ENCODE data around the gene PC.

The PC gene

DNA sequence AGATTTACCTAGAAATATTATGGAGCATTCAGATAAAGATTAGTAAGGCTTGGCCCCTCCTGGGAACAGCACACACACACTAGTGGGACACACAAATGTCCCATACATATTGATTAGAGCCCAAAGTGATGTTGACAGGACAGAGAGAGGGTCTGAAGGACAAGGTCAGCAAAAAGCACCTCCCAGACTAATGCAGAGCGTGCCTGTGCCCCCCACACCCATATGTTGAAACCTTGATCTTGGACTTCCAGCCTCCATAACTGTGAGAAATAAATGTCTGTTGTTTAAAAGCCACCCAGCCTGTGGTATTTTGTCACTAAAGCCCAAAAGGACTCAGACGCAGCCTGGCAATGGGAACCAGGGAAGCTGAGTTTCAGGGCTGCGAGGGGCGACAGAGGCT lies 73.7 kb downstream of the PC start:
- H3K9ac ChIP-seq (ENCODE audit: low read length) = no peak overlapping the region
- peaks cover 9% of the 10 kb centered on the region for H3K4me1 ChIP-seq (ENCODE audit: low read length)
- no peaks in the 10 kb centered on the region for H3K36me3 ChIP-seq (replicated peaks; ENCODE audit: insufficient read depth, low read length)
- DNase-seq = no peak
- H3F3A ChIP-seq (ENCODE audit: insufficient read depth, low read length) = peaks cover 3% of the 10 kb centered on the region; the same call in 1 of the 2 replicates
- no peak overlapping the region for H3K4me2 ChIP-seq (ENCODE audit: low read depth, low read length)
- no peak overlapping the region for H3K4me3 ChIP-seq (ENCODE audit: low read length)
- no peaks in the 10 kb centered on the region for H3K9me2 ChIP-seq (replicated peaks; ENCODE audit: insufficient read depth, low read length)
- H3K9me3 ChIP-seq (replicated peaks; ENCODE audit: insufficient read depth, low read length) = no peaks in the 10 kb centered on the region
- H3K27ac ChIP-seq (ENCODE audit: low read length) = no peak overlapping the region
- no peak for TF ChIP-seq EZH2phosphoT487 (IDR thresholded peaks at IDR 0.05; ENCODE audit: low read length)
- TF ChIP-seq EZH2 (optimal IDR thresholded peaks at IDR 0.05; ENCODE audit: low read depth, low read length) = no peak
- TF ChIP-seq, protein P1, sequence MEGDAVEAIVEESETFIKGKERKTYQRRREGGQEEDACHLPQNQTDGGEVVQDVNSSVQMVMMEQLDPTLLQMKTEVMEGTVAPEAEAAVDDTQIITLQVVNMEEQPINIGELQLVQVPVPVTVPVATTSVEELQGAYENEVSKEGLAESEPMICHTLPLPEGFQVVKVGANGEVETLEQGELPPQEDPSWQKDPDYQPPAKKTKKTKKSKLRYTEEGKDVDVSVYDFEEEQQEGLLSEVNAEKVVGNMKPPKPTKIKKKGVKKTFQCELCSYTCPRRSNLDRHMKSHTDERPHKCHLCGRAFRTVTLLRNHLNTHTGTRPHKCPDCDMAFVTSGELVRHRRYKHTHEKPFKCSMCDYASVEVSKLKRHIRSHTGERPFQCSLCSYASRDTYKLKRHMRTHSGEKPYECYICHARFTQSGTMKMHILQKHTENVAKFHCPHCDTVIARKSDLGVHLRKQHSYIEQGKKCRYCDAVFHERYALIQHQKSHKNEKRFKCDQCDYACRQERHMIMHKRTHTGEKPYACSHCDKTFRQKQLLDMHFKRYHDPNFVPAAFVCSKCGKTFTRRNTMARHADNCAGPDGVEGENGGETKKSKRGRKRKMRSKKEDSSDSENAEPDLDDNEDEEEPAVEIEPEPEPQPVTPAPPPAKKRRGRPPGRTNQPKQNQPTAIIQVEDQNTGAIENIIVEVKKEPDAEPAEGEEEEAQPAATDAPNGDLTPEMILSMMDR (IDR thresholded peaks at IDR 0.05; ENCODE audit: low read length) = no peak
- no peaks in the 10 kb centered on the region for H4K20me1 ChIP-seq (ENCODE audit: insufficient read depth, low read length)
- H2AFZ ChIP-seq (ENCODE audit: low read length) = no peak overlapping the region
- H3K27me3 ChIP-seq (replicated peaks; ENCODE audit: insufficient read depth, low read length) = peaks cover 27% of the 10 kb centered on the region
- H3K79me2 ChIP-seq (ENCODE audit: low read length) = no peaks in the 10 kb centered on the region

DNA sequence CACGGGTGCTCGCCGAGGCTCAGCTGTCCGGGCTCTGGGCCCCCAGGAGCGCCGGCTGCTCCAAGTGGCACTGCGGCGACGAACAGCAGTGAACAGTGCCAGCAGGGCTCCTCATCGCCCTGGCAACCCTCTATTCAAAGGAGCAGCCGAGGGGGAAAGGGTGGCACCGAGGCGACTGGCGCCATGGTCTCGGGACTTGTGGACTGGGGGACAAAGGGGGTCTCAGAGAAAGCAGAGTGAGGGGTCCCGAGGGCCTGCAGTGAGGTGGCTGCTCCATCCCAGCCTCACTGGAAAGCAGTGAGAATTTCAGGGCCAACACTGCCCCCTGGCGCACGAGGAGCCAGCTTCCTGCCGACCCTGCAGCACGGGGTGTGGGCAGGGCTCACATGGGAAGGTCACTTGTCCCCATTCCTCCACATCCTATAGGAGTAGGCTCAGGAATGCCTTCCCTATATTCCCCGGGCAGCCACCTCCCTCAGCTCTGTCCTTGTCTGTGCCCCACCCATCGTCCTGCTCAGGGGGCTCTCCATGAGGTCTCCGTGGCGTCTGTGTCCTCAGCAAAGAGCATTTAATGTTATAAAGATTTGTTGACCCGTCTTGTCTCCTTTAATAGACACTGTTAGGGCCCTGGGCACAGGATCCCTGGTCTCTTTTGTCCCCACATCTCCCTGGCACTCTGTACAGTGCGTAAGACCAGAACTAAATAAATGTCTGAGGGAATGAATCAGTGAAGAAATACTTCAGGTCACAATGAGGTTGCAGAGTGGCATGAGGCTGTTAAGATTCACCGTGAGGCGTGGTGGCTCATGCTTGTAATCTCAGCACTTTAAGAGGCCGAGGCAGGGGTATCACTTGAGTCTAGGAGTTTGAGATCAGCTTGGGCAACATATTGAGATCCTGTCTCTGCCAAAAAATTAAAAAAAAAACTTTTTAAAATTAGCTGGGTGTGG lies 74.9 kb downstream of the PC start:
- H3K9me2 ChIP-seq (replicated peaks; ENCODE audit: insufficient read depth, low read length) = no peaks in the 10 kb centered on the region
- no peaks in the 10 kb centered on the region for H3K79me2 ChIP-seq (ENCODE audit: low read length)
- DNase-seq = peak; percentile 61
- H3K4me2 ChIP-seq (ENCODE audit: low read depth, low read length) = no peak overlapping the region; the same call in 1 of the 2 replicates
- TF ChIP-seq, protein P1 (IDR thresholded peaks at IDR 0.05; ENCODE audit: low read length) = peak; percentile 74
- no peak for TF ChIP-seq EZH2phosphoT487 (IDR thresholded peaks at IDR 0.05; ENCODE audit: low read length)
- peaks cover 3% of the 10 kb centered on the region; the same call in 1 of the 2 replicates for H3F3A ChIP-seq (ENCODE audit: insufficient read depth, low read length)
- H3K4me3 ChIP-seq (ENCODE audit: low read length) = no peak overlapping the region
- H3K27me3 ChIP-seq (replicated peaks; ENCODE audit: insufficient read depth, low read length) = peaks cover 30% of the 10 kb centered on the region
- no peaks in the 10 kb centered on the region for H3K9me3 ChIP-seq (replicated peaks; ENCODE audit: insufficient read depth, low read length)
- H3K36me3 ChIP-seq (replicated peaks; ENCODE audit: insufficient read depth, low read length) = no peaks in the 10 kb centered on the region
- H3K9ac ChIP-seq (ENCODE audit: low read length) = no peak overlapping the region
- H4K20me1 ChIP-seq (ENCODE audit: insufficient read depth, low read length) = no peaks in the 10 kb centered on the region
- H3K4me1 ChIP-seq (ENCODE audit: low read length) = peaks cover 9% of the 10 kb centered on the region
- no peak overlapping the region for H2AFZ ChIP-seq (ENCODE audit: low read length)
- no peak overlapping the region for H3K27ac ChIP-seq (ENCODE audit: low read length)

DNA sequence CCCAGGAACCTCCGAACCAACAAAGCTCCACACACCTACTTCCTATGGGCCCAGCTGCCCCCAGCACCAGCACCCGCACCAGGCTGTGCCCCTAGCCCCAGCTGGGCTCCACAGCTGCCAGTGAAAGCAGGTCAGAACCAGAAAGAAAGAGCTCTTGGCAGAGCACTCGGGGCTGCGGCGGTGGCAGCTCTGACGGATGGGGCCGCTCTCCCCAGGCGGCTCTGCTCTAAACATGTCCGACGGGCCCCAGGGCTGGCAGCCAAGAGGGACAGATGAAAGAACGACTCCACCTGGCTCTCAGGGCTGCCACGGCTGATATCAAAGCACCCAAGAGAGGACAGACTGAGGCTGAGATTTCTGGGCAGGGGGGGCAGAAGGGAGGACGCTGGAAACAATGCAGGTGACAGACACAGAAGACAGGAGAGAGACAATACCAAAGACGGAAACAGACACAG lies 75.6 kb downstream of the PC start:
- Histone ChIP-seq H3K27me3 (replicated peaks; ENCODE audit: insufficient read depth, low read length) (peaks cover 36% of the 10 kb centered on the region), H3K27ac (ENCODE audit: low read length) (no peak overlapping the region), H3K4me2 (ENCODE audit: low read depth, low read length) (no peak overlapping the region), H3K79me2 (ENCODE audit: low read length) (no peaks in the 10 kb centered on the region), H3K36me3 (replicated peaks; ENCODE audit: insufficient read depth, low read length) (no peaks in the 10 kb centered on the region), H3K4me1 (ENCODE audit: low read length) (peaks cover 9% of the 10 kb centered on the region), H3K9me2 (replicated peaks; ENCODE audit: insufficient read depth, low read length) (no peaks in the 10 kb centered on the region), H3K9me3 (replicated peaks; ENCODE audit: insufficient read depth, low read length) (no peaks in the 10 kb centered on the region), H3F3A (ENCODE audit: insufficient read depth, low read length) (peaks cover 3% of the 10 kb centered on the region; the same call in 1 of the 2 replicates), H3K9ac (ENCODE audit: low read length) (no peak overlapping the region), H3K4me3 (ENCODE audit: low read length) (no peak overlapping the region), H4K20me1 (ENCODE audit: insufficient read depth, low read length) (no peaks in the 10 kb centered on the region), H2AFZ (ENCODE audit: low read length) (no peak overlapping the region)
- TF ChIP-seq, protein P1 (IDR thresholded peaks at IDR 0.05; ENCODE audit: low read length) = no peak
- TF ChIP-seq EZH2 (optimal IDR thresholded peaks at IDR 0.05; ENCODE audit: low read depth, low read length) = no peak
- no peak for TF ChIP-seq EZH2phosphoT487 (IDR thresholded peaks at IDR 0.05; ENCODE audit: low read length)
- DNase-seq = no peak

Data from MM.1S (cell line).